Kidney (tissue), 14 donors: ENCODE measurements around the gene FZD1. TPM values are rescaled to one million over a fixed set of nuclear protein-coding genes. Genes with fewer than 3 reads are reported as not detected.

Experiments used
- DNase-seq, 5 donors: peaks; one replicate each; pipeline ENCODE4 v3.0.0-alpha.2; 2013 to 2020
- FAIRE-seq: peaks from 2 replicates; lab custom pipeline; 2012; peaks lifted over from hg19 to GRCh38; lab: Jason Lieb, UNC
- H3K27ac ChIP-seq, 2 donors: one replicate each; pipeline ENCODE4 v1.7.0; 2013; ENCODE audit warnings: low read depth in 2 of 2, low read length in 2 of 2, inconsistent platforms in 1 of 2
- H3K27me3 ChIP-seq: one replicate; pipeline ENCODE4 v1.7.1; 2013; ENCODE audit warnings: low read length, inconsistent platforms; ENCODE audit not compliant: control insufficient read depth, insufficient read depth
- H3K36me3 ChIP-seq, 3 donors: one replicate each; pipeline versions ENCODE4 v1.7.0 to v1.7.1; 2013; ENCODE audit warnings: low read length in 3 of 3, control low read depth in 1 of 3, inconsistent platforms in 1 of 3; ENCODE audit not compliant: insufficient read depth in 3 of 3, control insufficient read depth in 2 of 3
- H3K4me1 ChIP-seq, 3 donors: one replicate each; pipeline versions ENCODE4 v1.7.0 to v1.7.1; 2013; ENCODE audit warnings: low read length in 3 of 3, inconsistent platforms in 1 of 3, low read depth in 1 of 3; ENCODE audit not compliant: control insufficient read depth in 2 of 3, insufficient read depth in 2 of 3
- H3K4me3 ChIP-seq, 3 donors: one replicate each; pipeline versions ENCODE4 v1.7.0 to v1.8.1; 2013; ENCODE audit warnings: low read length in 3 of 3, control low read depth in 1 of 3, inconsistent platforms in 1 of 3
- H3K9ac ChIP-seq, 3 donors: one replicate each; pipeline versions ENCODE4 v1.7.0 to v1.7.1; 2013; ENCODE audit warnings: low read length in 3 of 3, control low read depth in 1 of 3, inconsistent platforms in 1 of 3
- H3K9me3 ChIP-seq, 3 donors: one replicate each; pipeline versions ENCODE4 v1.7.0 to v1.7.1; 2013; ENCODE audit warnings: low read length in 3 of 3, control low read depth in 1 of 3, inconsistent platforms in 1 of 3; ENCODE audit not compliant: control insufficient read depth in 2 of 3, insufficient read depth in 1 of 3
- CTCF ChIP-seq: IDR thresholded peaks from 3 replicates; pipeline ENCODE4 v1.5.1; 2012; ENCODE audit warnings: mild to moderate bottlenecking, moderate library complexity, borderline replicate concordance; ENCODE audit not compliant: insufficient read depth; ENCODE audit errors: extremely low read depth
- intact Hi-C: fragments of 100-400 bp; cut with DNase I; formaldehyde crosslinking; loops from one replicate; pipeline ENCODE4 v1.11.1; 2022
- polyA plus RNA-seq: library from polyadenylated mRNA; stranded (reverse); fragments of 350-450 nt; fragmentation: Illumina TruSeq; extraction: RNeasy Lipid Tissue Mini Kit (QIAGEN cat#74804); gene quantifications from one replicate; pipeline ENCODE4 v1.2.3, GENCODE V29; 2014; ENCODE audit warnings: low read depth, low replicate concordance; ENCODE audit not compliant: insufficient read depth
- total RNA-seq: library from RNA; stranded (reverse); fragmentation: NEBNext Ultra II Directional; extraction: Animal tissue kit (Norgen Biotek cat#: 25700); gene quantifications from one replicate; pipeline ENCODE4 v1.2.1, GENCODE V29; 2021
- donor health status: control.
- donor health status: control.
- donor health status: control.
- donor health status: control.
- donor health status: control.
- donor health status: DM: yes; HTN: yes; CAD: no.
- donor health status: Normal renal cell carcinoma (clear cell type).

The FZD1 gene
- total and polyA plus RNA-seq, 2 donors from 2014 or later, result 8.6 to 34.8 TPM

- Histone ChIP-seq H3K4me3 (no peak overlapping the region), H3K4me1 (no peaks in the 10 kb centered on the region), H3K36me3 (no peaks in the 10 kb centered on the region), H3K9ac (no peak overlapping the region), H3K9me3 (no peaks in the 10 kb centered on the region), H3K27me3 (no peaks in the 10 kb centered on the region), H3K27ac (no peak overlapping the region)
- no peak for DNase-seq
- FAIRE-seq, result no peak
- intact Hi-C loops, result no loop called here
- no peak for TF ChIP-seq CTCF
Measured at GRCh38 chr7:91248996-91249395, 15.2 kb upstream of the FZD1 start.

DNA sequence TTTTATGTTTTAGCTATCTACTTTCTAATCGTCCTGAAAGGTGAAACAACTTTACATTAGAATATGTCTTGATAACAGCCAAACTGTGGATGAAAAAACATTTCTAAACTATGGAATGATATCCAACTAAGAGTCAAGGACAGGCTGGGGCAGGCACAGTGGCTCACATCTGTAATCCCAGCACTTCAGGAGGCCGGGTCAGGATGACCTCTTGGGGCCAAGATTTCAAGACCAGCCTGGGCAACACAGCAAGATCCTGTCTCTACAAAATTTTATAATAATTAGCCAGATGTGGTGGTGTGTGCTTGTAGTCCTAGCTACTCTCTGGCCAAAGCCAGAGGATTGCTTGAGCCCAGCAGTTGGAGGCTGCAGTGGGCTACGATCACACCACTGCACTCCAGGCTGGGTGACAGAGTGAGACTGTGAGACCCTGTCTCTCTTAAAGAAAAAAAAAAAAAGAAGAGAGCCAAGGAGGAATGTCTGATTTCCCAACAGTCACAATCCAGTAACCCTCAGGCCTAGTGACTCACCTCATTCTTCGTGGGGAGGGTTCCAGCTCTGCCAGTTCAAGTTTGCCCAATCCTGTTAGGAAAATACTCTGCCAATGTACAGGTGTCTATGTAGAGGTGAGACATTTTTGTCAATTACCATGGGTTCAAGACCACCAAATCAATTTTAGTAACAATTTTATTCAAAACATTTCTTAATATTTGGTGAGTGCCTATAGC, 14.6 kb upstream of the FZD1 start:
- Histone ChIP-seq H3K36me3 (no peaks in the 10 kb centered on the region), H3K27me3 (no peaks in the 10 kb centered on the region), H3K27ac (no peak overlapping the region), H3K4me1 (no peaks in the 10 kb centered on the region), H3K4me3 (no peak overlapping the region), H3K9me3 (no peaks in the 10 kb centered on the region), H3K9ac (no peak overlapping the region)
- TF ChIP-seq CTCF, result no peak
- DNase-seq, result no peak
- no peak for FAIRE-seq
- intact Hi-C loops, result no loop called here

DNA sequence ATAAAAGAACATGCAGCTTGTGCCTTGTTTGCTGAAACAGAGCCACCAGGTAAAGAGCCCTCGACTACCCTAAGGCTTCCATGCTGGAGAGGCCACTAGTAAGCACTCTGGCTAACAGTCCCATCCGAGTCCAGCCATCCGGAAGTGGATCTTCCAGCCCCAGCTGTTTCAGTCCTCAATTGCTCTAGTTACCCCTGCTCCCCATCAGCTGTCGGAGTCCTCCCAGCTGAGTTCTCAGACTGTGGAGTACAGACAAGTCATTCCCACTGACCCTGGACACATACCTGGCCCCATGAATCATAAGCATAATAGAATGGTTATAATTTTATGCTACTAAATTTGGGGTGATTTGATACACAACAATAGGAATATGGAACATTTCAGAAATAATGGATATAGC, 13.5 kb upstream of the FZD1 start:
- DNase-seq (no peak), FAIRE-seq (no peak)
- Histone ChIP-seq H3K9ac (no peak overlapping the region), H3K4me3 (no peak overlapping the region), H3K36me3 (no peaks in the 10 kb centered on the region), H3K4me1 (no peaks in the 10 kb centered on the region), H3K9me3 (no peaks in the 10 kb centered on the region), H3K27me3 (no peaks in the 10 kb centered on the region), H3K27ac (no peak overlapping the region)
- intact Hi-C loops, result no loop called here
- TF ChIP-seq CTCF, result no peak

DNA sequence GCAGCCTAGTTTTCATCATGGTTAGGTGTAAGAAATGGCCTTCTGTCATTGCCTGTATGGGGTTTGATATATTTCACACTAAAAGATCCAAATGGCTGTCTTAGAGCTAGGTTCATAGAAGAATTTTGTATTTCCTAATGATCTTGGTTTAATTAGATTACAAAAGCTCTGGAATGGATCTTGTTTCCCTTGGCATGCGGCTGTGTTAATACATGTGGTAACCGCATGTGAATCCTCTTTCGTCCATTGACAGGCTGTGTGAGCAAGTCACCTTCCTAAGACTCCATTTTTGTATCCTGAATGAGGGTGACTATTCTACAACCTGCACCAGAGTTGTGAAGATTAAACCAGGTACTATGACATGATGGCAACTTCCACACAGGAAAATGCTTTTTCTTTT, 12.4 kb upstream of the FZD1 start:
- H3K9me3 ChIP-seq, result peaks cover 0 to 2% (median 0%) of the 10 kb centered on the region in 3 donors
- intact Hi-C loops, result no loop called here
- FAIRE-seq, result no peak
- H3K36me3 ChIP-seq, result no peaks in the 10 kb centered on the region
- H3K4me1 ChIP-seq, result no peaks in the 10 kb centered on the region
- no peak overlapping the region for H3K4me3 ChIP-seq
- no peak for DNase-seq
- no peaks in the 10 kb centered on the region for H3K27me3 ChIP-seq
- no peak overlapping the region for H3K9ac ChIP-seq
- TF ChIP-seq CTCF, result no peak
- H3K27ac ChIP-seq, result no peak overlapping the region
